SK-N-SH treated with all-trans-retinoic acid at 6 μM for 48 hours (cell line): ENCODE results near the gene NUCB2.

Experiments used
- ZFP30 ChIP-seq: fragments of 450-650 bp; formaldehyde crosslinking; IDR thresholded peaks from 2 replicates; pipeline ENCODE4 v1.5.0; 2022; ENCODE audit warnings: mild to moderate bottlenecking, moderate library complexity
- ZNF565 ChIP-seq: fragments of 450-650 bp; formaldehyde crosslinking; conservative IDR thresholded peaks from 2 replicates; pipeline ENCODE4 v1.5.0; 2020; ENCODE audit warnings: low read depth, mild to moderate bottlenecking, moderate library complexity
- ZNF70 ChIP-seq: fragments of 450-650 bp; formaldehyde crosslinking; IDR thresholded peaks from 2 replicates; pipeline ENCODE4 v1.5.0; 2020; ENCODE audit warnings: mild to moderate bottlenecking, moderate library complexity

DNA sequence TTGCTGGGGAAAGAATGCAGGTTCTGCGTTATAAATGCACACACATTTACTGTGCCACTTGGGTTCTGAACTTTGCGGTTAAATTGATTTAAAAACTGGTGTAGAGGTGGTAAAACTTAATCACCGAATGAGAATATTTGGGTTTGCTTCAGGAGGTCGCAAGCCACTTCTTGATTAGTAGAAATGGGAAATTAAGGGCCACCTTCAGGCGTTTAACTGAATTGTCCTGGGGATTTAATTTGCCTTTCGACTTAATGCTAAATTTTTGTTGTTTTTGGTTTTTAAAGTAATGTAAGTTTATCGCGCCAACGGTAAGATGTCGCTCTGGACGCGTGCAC, 74.6 kb downstream of the NUCB2 start:
- TF ChIP-seq ZFP30 (CRISPR knock-in tag) (no peak), ZNF565 (CRISPR knock-in tag) (no peak), ZNF70 (CRISPR knock-in tag) (no peak)
